GM18951 (cell line): ENCODE data around the gene FTSJ1.
A peak's percentile ranks its signal among the peaks of the same experiment; 100 is the strongest.
"Not testable (repeated sequence)": the region's sequence is repeated elsewhere in the genome, so short reads cannot be mapped to it uniquely, and the experiment has no call there.

Source experiments
- POLR2A ChIP-seq: IDR thresholded peaks from 4 replicates; pipeline ENCODE4 v1.6.1; 2011; ENCODE audit warnings: mild to moderate bottlenecking; ENCODE audit not compliant: insufficient read length, insufficient read depth; ENCODE audit errors: extremely low read depth
- in situ Hi-C: fragments of 300-500 bp; cut with MboI; formaldehyde crosslinking; loops from one replicate; pipeline ENCODE4 v1.12.0; 2022; ENCODE audit warnings: low sequenced_read_pairs, mixed read lengths, inconsistent platforms; ENCODE audit not compliant: unreplicated experiment

The FTSJ1 gene

DNA sequence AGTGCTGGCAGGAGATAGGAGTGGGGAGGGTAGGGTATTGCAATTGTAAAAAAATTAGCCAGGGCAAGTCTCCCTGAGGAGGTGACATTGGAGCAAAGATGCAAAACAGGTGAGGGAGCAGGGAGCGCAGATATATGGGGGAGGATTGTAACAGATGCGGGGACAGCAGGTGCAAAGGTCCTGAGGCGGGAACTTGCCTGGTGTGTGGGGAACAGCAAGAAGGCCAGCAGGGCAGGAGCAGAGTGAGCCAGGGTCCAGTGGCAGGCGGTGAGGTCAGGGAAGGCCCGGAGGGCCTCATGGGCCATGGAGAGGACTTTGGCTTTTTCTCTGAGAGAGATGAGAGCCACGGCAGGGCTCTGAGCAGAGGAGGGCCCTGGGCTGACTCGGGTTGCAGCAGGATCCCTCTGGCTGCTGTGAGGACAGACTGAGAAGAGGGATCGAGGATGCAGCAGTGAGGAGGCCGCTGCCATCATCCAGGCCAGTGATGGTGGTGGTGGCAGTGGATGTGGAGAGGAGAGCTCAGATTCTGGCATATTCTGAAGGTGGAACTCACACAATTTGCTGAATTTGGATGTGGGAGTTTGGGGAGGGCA lies 39.0 kb downstream of the FTSJ1 start:
- no peak for TF ChIP-seq POLR2A
- in situ Hi-C loops: no loop called here

DNA sequence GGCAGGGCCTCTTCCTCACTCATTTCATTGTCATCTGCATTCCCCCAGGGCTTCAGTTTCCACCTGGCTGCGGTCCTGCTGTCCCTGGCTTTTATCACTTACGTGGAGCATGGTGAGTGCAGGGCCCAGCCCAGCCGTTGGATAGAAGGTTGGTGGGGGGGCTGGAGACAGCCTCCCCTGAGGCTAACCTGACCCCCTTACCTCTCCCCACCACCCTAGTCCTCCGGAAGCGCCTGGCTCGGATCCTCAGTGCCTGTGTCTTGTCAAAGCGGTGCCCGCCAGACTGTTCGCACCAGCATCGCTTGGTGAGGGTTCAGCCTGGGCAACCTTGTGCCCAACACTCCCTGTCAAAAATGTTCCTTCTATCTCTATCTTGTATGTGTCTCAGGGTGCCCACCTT lies 39.8 kb downstream of the FTSJ1 start:
- in situ Hi-C loops: no loop called here
- TF ChIP-seq POLR2A: no peak

DNA sequence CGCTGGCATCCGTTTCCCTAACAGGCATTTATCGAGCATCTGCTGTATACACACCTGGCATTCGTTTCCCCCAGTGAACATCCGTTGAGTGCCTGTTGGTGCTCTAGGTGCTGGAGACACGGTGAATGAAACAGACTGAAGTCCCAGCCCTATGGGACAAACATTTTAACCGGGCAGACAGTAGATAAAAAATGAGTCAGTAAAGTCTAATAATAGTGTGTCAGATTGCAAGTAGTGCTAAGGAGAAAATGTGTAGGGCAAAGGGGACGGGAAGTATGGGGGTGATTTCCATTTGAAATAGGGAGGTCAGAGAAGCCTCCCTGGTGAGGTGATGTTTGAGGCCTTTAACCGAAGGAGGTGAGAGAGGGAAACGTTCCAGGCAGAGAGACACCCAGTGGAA lies 40.3 kb downstream of the FTSJ1 start:
- no peak for TF ChIP-seq POLR2A
- in situ Hi-C loops: no loop called here

DNA sequence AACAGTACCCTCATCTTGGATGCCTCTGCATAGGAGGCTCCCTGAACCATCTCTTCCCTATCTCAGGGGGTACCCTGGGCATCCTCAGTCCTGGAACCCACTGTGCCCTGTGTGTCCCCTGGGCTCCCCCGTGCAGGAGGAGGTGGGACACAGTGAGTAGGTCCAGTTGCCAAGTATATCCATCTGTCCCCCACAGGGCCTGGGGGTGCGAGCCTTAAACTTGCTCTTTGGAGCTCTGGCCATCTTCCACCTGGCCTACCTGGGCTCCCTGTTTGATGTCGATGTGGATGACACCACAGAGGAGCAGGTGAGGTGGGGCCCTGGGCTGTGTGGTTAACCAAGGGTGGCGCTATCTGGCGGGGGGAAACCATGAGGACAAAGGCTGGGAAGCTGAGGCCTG lies 41.0 kb downstream of the FTSJ1 start:
- in situ Hi-C loops: no loop called here
- TF ChIP-seq POLR2A: no peak

GRCh38 chrX:48519481-48519880 lies 43.5 kb downstream of the FTSJ1 start:
- in situ Hi-C loops: not testable (repeated sequence)

GRCh38 chrX:48520455-48520854 lies 44.5 kb downstream of the FTSJ1 start:
- in situ Hi-C loops: no loop called here
- no peak for TF ChIP-seq POLR2A

DNA sequence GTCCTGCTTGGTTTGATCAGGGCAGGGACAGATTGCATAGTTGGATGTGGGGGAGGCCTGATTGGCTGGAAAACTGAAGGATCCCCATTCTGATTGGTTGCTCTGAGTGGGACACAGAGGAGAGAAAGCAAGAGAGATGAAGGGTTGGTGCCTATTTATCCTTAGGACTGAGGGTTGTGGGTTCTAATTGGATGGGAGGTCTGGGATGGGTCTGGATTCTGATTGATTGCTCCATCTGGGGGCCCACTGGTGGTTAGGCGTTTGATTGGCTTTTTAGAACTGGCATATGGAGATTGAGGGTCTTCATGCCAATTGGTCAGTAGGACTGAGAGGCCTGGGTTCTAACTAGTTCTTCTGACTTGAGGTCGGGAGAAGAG lies 45.0 kb downstream of the FTSJ1 start:
- in situ Hi-C loops: no loop called here
- no peak for TF ChIP-seq POLR2A

GRCh38 chrX:48521353-48522243 lies 45.6 kb downstream of the FTSJ1 start, which contains the start of gene EBP:
EBP (plus strand) TSS chrX:48521808; CDS start chrX:48523772, 1,964 bp downstream.
- peak; percentile 74 for TF ChIP-seq POLR2A
- in situ Hi-C loops: no loop called here

DNA sequence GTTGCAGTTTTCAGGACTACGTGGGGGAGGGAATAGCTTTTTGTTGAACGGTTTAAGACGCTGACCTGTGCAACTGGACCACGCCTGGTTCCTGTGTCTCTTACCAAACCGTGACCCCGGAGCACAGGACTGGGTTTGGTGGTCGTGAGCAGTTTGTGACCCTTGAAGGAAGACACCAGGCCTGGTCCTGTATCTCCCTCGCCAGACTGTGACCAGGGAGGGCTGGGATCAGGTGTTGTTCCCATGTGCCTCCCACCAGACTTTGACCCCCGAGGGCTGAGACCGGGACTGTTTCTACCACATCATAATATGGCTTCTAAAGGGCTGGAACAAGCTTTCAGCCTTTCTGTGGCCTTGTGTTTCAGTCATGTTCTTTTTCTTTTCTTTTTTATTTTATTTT lies 46.3 kb downstream of the FTSJ1 start:
- TF ChIP-seq POLR2A: no peak
- in situ Hi-C loops: no loop called here

DNA sequence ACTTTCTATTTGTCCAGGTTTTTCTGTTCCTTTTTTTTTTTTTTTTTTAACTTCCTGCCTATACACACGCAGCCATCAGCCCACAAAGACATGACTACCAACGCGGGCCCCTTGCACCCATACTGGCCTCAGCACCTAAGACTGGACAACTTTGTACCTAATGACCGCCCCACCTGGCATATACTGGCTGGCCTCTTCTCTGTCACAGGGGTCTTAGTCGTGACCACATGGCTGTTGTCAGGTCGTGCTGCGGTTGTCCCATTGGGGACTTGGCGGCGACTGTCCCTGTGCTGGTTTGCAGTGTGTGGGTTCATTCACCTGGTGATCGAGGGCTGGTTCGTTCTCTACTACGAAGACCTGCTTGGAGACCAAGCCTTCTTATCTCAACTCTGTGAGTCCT lies 47.7 kb downstream of the FTSJ1 start:
- in situ Hi-C loops: no loop called here
- no peak for TF ChIP-seq POLR2A

DNA sequence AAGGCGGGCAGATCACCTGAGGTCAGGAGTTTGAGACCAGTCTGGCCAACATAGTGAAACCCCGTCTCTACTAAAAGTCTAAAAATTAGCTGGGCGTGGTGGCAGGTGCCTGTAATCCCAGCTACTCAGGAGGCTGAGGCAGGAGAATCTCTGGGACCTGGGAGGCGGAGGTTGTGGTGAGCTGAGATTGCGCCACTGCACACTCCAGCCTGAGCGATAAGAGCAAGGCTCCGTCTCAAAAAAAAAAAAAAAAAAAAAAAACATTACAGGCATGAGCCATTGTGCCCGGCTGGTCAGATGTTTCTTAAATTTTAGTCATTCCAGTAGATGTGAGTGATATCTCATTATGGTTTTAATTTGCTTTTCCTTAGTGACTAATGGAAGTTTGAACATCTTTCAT lies 49.9 kb downstream of the FTSJ1 start:
- in situ Hi-C loops: not testable (repeated sequence)

DNA sequence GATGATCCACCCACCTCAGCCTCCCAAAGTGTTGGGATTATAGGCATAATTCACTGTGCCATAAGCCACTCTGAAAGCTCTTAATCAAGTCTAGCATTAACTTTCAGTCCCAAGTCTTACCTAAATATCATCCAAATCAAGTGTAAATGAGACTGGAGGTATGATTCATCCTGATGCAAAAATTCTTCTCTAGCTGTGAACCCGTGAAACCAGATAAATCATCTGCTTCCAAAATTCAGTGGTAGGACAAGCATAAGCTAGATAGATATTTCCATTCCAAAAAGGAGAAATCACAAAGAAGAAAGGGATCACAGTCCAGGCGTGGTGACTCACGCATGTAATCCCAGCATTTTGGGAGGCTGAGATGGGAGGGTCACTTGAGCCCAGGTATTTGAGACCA lies 54.7 kb downstream of the FTSJ1 start:
- no peak for TF ChIP-seq POLR2A
- in situ Hi-C loops: no loop called here

GRCh38 chrX:48531358-48531959 lies 55.5 kb downstream of the FTSJ1 start:
- no peak for TF ChIP-seq POLR2A
- in situ Hi-C loops: no loop called here

DNA sequence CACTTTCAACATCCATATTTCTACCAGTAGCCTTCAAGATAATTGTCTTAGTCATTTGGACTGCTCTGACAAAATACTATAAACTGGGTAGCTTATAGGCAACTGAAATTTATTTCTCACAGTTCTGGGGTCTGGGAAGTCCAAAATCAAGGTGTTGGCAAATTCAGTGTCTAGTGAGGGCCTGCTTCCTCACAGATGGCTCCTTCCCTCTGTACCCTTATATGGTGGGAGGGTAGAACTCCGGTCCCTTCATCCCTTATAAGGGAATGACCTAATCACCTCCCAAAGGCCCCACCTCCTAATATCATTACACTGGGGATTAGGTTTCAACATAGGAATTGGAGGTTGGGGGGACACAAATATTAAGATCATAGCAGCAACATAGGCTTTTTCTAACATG lies 56.2 kb downstream of the FTSJ1 start:
- in situ Hi-C loops: no loop called here
- TF ChIP-seq POLR2A: no peak
